B cell (primary cell): ENCODE measurements around the gene SLC25A48.

Experiments
- CTCF ChIP-seq: fragments of 200-600 bp; IDR thresholded peaks from one replicate; pipeline ENCODE4 v1.8.0; 2022; ENCODE audit warnings: antibody characterized with exemption, mild to moderate bottlenecking
- EZH2 ChIP-seq: IDR thresholded peaks from 2 replicates; pipeline ENCODE4 v1.6.1; 2012; ENCODE audit warnings: borderline replicate concordance, low read depth, mild to moderate bottlenecking, moderate library complexity, low read length; ENCODE audit not compliant: insufficient read depth, poor library complexity, severe bottlenecking

- TF ChIP-seq CTCF (no peak), EZH2 (no peak)
Observed at GRCh38 chr5:135851915-135852845, 17.7 kb downstream of the SLC25A48 start.
